CD4-positive, alpha-beta memory T cell (primary cell): ENCODE data around the gene ABHD15. TPM values are rescaled to one million over a fixed set of nuclear protein-coding genes. Genes with fewer than 3 reads are reported as not detected.

Source experiments
- polyA plus RNA-seq, 2 donors: library from polyadenylated mRNA; unstranded; fragments of 300-500 nt; fragmentation: Illumina TruSeq; gene quantifications; one replicate each; pipeline ENCODE4 v1.2.3, GENCODE V29; 2021
- total RNA-seq, 2 experiments: library from RNA; stranded (reverse); gene quantifications; one replicate each; pipeline ENCODE4 v1.2.3, GENCODE V29; 2021

The ABHD15 gene
- total and polyA plus RNA-seq, 4 experiments from 2014 or later: 8.2 to 18.8 (median 15.8) TPM

Other genes with a start within 250 kb of the ABHD15 start
- 10 to 100 TPM; 71.2 to 72.0 TPM for gene TAOK1, start 176.7 kb downstream of the ABHD15 start, total RNA-seq
- gene TAOK1, start 176.7 kb downstream of the ABHD15 start, polyA plus RNA-seq: 1 to 10 TPM; 3.9 to 4.1 TPM
- gene TP53I13, start 1.7 kb upstream of the ABHD15 start, total RNA-seq: 100 to 1,000 TPM; 149 to 158 TPM
- 10 to 100 TPM; 31.5 to 47.5 TPM for gene TP53I13, start 1.7 kb upstream of the ABHD15 start, polyA plus RNA-seq
- 10 to 100 TPM; 78.9 to 82.8 TPM for gene GIT1, start 22.6 kb upstream of the ABHD15 start, total RNA-seq
- 10 to 100 TPM in 1 of 2 donors, 1 to 10 TPM in 1; 4.2 to 24.9 TPM for gene GIT1, start 22.6 kb upstream of the ABHD15 start, polyA plus RNA-seq
- gene ANKRD13B, start 26.1 kb upstream of the ABHD15 start, total RNA-seq: 1 to 10 TPM; 1.3 to 2.3 TPM
- not detected for gene ANKRD13B, start 26.1 kb upstream of the ABHD15 start, polyA plus RNA-seq
- 1 to 10 TPM; 1.6 to 2.2 TPM for gene CORO6, start 55.9 kb upstream of the ABHD15 start, total RNA-seq
- gene CORO6, start 55.9 kb upstream of the ABHD15 start, polyA plus RNA-seq: not detected